Stimulated activated CD8-positive, alpha-beta memory T cell treated with anti-CD3 and anti-CD28 coated beads, Interleukin-4, amount 100 ng/mL, for 24 hours (primary cell): ENCODE data around the gene MACROD2.

Experiments used
- DNase-seq: peaks from one replicate; pipeline ENCODE4 v3.0.0-alpha.2; 2020; ENCODE audit warnings: low read depth

Gene MACROD2

DNA sequence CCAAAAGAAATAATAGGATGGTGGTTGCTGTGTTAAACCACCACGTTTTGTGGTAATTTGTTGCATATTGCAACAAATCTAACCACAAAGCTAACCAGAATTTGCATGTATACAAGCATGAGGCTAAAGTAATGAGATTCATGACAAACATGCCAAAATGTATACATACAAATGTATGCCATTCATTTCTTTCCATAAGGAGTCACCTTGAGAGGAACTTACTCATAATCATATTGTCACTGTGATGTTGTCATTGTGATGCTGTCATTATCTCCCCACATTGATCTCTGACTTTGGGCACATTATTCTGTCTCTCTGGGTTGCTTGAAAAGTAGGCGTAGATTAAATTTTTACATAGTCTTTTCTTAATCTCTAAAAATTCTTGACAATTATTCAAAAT lies 1228.9 kb downstream of the MACROD2 start:
- no peak for DNase-seq

DNA sequence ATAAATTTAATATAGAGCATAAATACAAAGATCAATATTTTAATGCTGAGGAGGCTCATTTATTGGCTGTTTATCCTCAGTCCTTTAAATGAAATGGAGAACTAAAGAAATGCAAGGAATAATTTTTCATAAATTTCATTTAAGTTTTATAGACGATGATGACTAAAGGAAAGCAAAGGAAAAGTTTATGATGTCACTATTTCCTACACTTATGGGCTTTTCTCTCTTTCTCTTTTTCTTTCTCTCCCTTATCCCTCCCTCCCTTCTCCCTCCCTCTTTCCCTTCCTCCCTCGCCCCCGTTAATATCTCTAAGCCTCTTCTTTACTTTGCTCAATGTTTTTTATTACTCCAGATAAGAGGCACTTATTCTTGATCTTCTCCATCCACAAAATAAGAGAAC lies 1231.8 kb downstream of the MACROD2 start:
- no peak for DNase-seq

GRCh38 chr20:15232243-15232642 lies 1236.9 kb downstream of the MACROD2 start:
- DNase-seq, result no peak

- no peak for DNase-seq
Measured at GRCh38 chr20:15235471-15236198, 1240.3 kb downstream of the MACROD2 start.

GRCh38 chr20:15236812-15237211 lies 1241.5 kb downstream of the MACROD2 start:
- DNase-seq, result no peak

GRCh38 chr20:15239542-15240206 lies 1244.4 kb downstream of the MACROD2 start:
- DNase-seq, result no peak

- DNase-seq, result no peak
Measured at GRCh38 chr20:15240801-15241200, 1245.5 kb downstream of the MACROD2 start.

DNA sequence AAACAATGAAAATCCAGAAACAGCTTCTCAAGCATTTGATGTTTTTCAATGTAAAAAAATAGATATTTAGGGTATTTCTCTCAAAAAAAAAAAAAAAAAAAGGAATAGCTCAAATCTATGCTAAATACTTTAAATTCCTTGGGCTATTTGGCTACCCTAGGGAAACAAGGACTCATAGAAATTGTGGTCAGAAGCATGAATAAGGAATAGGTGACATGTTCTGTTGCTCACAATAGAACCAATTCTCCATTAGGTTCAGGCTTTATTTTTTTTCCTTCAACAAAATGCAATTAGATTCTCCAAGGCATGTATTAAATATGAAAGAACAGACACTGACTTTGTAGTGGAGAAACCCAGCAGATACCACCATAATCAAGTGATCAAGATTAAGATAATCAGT lies 1246.4 kb downstream of the MACROD2 start:
- no peak for DNase-seq

GRCh38 chr20:15242773-15243172 lies 1247.5 kb downstream of the MACROD2 start:
- DNase-seq, result no peak

DNA sequence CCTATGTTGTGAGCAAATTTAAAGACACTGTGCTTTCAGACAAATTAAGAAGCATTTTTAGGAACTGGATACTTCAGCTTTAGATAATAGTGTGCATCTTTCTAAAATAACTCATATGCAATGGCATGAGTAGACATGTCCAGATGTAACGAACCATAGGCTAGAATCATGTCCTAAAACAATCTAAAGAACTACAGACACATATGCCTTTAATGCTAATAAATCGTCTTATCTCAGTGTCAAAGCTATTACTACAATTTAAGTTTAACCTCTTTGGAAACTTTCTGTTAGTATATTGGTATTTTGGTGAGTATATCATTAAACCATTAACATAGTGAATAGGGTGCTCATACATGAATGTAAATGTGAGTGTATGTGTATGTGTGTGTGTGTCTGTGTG lies 1250.6 kb downstream of the MACROD2 start:
- no peak for DNase-seq

- no peak for DNase-seq
Measured at GRCh38 chr20:15248618-15249395, 1253.5 kb downstream of the MACROD2 start.

DNA sequence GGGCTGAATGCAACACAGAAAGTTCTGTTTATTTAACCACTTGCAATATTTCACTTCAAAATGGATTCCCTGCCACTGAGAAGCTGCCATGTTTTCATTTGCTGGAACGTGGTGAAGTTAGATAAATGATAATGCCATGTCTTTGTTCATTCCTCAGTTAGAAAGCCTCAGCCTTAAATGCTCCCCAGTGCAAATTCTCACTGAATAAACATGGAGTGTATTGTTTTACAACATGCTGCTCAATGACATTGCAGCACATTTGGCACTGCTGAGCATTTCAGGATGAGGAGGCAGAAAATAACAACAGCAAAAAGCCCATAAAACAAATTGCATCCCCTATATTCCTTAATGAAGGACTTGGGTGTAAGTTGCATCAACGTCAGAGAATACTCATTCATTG lies 1255.9 kb downstream of the MACROD2 start:
- no peak for DNase-seq

DNA sequence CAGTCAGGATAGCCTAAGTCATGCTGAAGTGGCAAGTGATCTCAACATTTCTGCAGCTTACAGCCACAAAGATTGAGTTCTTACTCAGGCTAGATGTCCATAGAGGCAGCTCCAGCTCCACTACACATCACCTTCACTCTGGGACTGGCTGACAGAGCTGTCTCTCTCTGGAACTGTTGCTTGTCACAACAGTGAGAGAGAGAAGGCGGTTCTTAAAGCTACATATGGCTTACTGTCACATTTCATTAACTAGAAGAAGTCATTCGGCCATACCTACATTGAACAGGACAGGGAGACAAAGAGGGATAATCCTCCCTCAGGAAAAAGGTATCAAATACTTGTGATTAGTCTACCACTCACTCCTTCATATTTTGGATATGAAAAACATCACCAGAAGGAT lies 1257.0 kb downstream of the MACROD2 start:
- DNase-seq, result no peak

GRCh38 chr20:15253431-15253830 lies 1258.1 kb downstream of the MACROD2 start:
- no peak for DNase-seq

DNA sequence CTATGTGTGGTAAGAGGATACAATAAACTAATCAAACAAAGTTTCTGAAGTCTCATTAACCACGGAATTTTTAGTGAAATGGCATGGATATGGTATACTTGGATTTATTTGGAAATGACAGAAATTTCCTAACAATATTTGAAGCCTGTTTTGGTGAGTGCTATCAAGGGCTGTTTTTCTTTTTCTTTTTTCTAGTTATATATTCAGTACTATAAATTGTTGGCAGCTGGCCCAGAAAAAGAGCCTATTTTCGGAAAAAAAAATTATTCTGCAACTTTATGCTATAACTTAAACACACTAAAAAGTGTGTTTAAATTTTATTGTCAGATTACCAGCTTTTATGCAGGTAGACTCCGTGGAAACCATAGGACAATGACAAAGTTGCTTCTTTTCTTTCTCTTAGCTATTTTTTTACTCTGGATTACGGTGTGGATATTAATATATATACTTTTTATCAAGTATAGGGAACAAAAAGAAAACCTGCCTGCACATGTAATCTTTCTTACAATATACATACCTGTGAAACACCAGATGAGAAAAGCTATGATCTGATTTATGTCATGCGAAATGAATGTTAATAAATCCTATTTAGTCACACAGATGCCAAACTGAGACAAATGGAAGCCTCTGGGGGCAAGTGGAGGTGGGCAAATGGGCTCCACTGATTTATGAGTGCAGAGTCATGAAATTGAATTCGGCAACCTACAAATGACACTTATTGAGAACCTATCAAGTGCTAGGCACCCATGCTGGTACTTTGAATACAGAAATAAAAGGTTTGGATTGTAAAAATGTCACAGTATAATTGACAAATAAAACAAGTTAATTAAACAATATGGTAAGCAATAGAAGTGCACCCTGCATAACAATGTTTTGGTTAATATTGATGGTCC lies 1261.6 kb downstream of the MACROD2 start:
- DNase-seq, result no peak

GRCh38 chr20:15257569-15257870 lies 1262.2 kb downstream of the MACROD2 start:
- DNase-seq, result no peak

GRCh38 chr20:15265581-15266309 lies 1270.4 kb downstream of the MACROD2 start:
- DNase-seq, result no peak

GRCh38 chr20:15267935-15268334 lies 1272.6 kb downstream of the MACROD2 start:
- DNase-seq, result no peak

- DNase-seq, result no peak
Measured at GRCh38 chr20:15278041-15278440, 1282.7 kb downstream of the MACROD2 start.

GRCh38 chr20:15287329-15287728 lies 1292.0 kb downstream of the MACROD2 start:
- no peak for DNase-seq

DNA sequence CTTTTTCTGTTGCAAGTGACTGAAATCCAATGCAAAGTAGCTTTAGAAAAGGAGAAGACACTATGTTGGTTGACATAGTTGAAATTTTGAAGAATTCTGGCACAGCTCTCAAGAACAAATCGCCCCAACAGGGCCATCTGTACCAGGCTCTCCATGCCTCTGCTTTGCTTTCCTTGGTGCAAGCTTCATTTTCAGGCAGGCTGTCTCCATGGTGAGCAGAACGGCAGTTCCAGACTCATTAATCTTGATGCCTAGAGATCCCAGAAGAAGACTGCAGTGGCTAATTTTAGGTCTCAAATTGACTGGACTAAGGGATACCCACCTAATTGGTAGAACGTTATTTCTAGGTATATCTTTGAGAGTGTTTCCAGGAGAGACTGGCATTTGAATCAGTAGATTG lies 1292.8 kb downstream of the MACROD2 start:
- DNase-seq, result no peak

GRCh38 chr20:15289337-15289736 lies 1294.0 kb downstream of the MACROD2 start:
- no peak for DNase-seq
